Heart right ventricle (tissue), 16 donors: ENCODE measurements around the gene CWC27. TPM values are rescaled to one million over a fixed set of nuclear protein-coding genes. Genes with fewer than 3 reads are reported as not detected.

Experiments
- ATAC-seq, 8 donors: fragments of 200-7000 bp; cut with Tn5 transposase; one replicate each; pipeline ENCODE4 v1.9.1; 2020; ENCODE audit warnings: mild to moderate bottlenecking in 8 of 8, moderate library complexity in 8 of 8, moderate number of reproducible peaks in 1 of 8
- DNase-seq, 2 donors: peaks; one replicate each; pipeline ENCODE4 v3.0.0-alpha.2; 2020
- H3K27ac ChIP-seq, 10 donors: fragments of 200-600 bp; sonication (generic) in 2 of 10; one replicate each; pipeline versions ENCODE4 v1.5.0 to v1.8.0; 2020 to 2022; ENCODE audit warnings: mild to moderate bottlenecking in 3 of 10
- H3K27me3 ChIP-seq, 7 donors: fragments of 200-600 bp; one replicate each; pipeline ENCODE4 v1.8.0; 2021 to 2022; ENCODE audit warnings: mild to moderate bottlenecking in 2 of 7
- H3K36me3 ChIP-seq, 9 donors: fragments of 200-600 bp; sonication (generic) in 1 of 9; one replicate each; pipeline versions ENCODE4 v1.5.0 to v1.8.0; 2020 to 2022; ENCODE audit warnings: mild to moderate bottlenecking in 2 of 9
- H3K4me1 ChIP-seq, 9 donors: fragments of 200-600 bp; sonication (generic) in 1 of 9; one replicate each; pipeline versions ENCODE4 v1.5.0 to v1.8.0; 2020 to 2022; ENCODE audit warnings: mild to moderate bottlenecking in 4 of 9
- H3K4me3 ChIP-seq, 10 donors: fragments of 200-600 bp; sonication (generic) in 2 of 10; one replicate each; pipeline versions ENCODE4 v1.5.0 to v1.8.0; 2020 to 2022; ENCODE audit warnings: mild to moderate bottlenecking in 7 of 10, moderate library complexity in 2 of 10
- H3K9me3 ChIP-seq, 11 donors: fragments of 200-600 bp in 10 of 11; sonication (generic) in 2 of 11; one replicate each; pipeline versions ENCODE4 v1.5.0 to v1.8.0; 2013 to 2022; ENCODE audit warnings: mild to moderate bottlenecking in 2 of 11, control low read depth in 1 of 11, moderate library complexity in 1 of 11
- CTCF ChIP-seq, 9 donors: fragments of 200-600 bp; sonication (generic) in 2 of 9; IDR thresholded peaks; one replicate each; pipeline versions ENCODE4 v1.5.0 to v1.8.0; 2021 to 2022; ENCODE audit warnings: antibody characterized with exemption in 9 of 9, mild to moderate bottlenecking in 5 of 9, moderate library complexity in 1 of 9
- WGBS, 2 donors: extraction: QIAGEN DNeasy Blood & Tissue Kit; methylation state at CpG; one replicate each; pipeline ENCODE4 v1.1.7; 2013; ENCODE audit warnings: inconsistent platforms in 1 of 2; 5-methylcytosine and 5-hydroxymethylcytosine counted together
- intact Hi-C, 10 donors: fragments of 100-400 bp; cut with DNase I; formaldehyde crosslinking; loops; one replicate each; pipeline versions ENCODE4 v1.11.1 to v1.14.2; 2022
- long read RNA-seq, 3 donors: library from polyadenylated mRNA; unstranded; transcript quantifications; one replicate each; pipeline ENCODE4 v2.0.0, GENCODE V29; 2020 to 2021
- polyA plus RNA-seq, 2 donors: library from polyadenylated mRNA; stranded (reverse); fragments of 200-250 nt; gene quantifications; one replicate each; pipeline ENCODE4 v1.2.3, GENCODE V29; 2013
- total RNA-seq, 10 donors: library from RNA; stranded (reverse); fragmentation: NEBNext Ultra II Directional in 3 of 10; extraction: Animal tissue kit (Norgen Biotek cat#: 25700) in 3 of 10; gene quantifications; one replicate each; pipeline versions ENCODE4 v1.2.1 to v1.2.4, GENCODE V29; 2021 to 2023
- donor health status: Arrhythmogenic right ventricular cardiomyopathy.
- donor health status: ischemic (EF 13 %, LVEDD 7.1; RV severe dilation, severe dysfunction).
- donor health status: healthy with polysubstance abuse.
- donor health status: DM: no; HTN: yes; CAD: no.
- donor health status: DM: no; HTN: no; CAD: no.
- donor health status: ischemic (EF 25% LVEDD 6.9; RV normal size, moderate dysfunction).
- donor health status: ischemic (EF 25% LVEDD 5.7; RV mildly dilated, moderate dysfunction).
- donor health status: healthy.
- donor health status: DM: yes; HTN: yes; CAD: no.
- donor health status: Ischemic cardiomyopathy.
- donor health status: ischemic (EF 35%, LVEDD 5.7; RV mildly dilated, moderate dysfunction).
- donor health status: nonischemic (EF 11% LVEDD 7.7; RV severe dilation, severe dysfunction).
- donor health status: DM: yes; HTN: yes; CAD: no.
- donor health status: PGD.
- donor health status: ischemic (EF 29% LVEDD 5.4; RV normal size, mild dysfunction).
- donor health status: nonischemic (EF 23%, LVEDD 6.1; RV moderate dilation, normal function).

Gene CWC27, protein sequence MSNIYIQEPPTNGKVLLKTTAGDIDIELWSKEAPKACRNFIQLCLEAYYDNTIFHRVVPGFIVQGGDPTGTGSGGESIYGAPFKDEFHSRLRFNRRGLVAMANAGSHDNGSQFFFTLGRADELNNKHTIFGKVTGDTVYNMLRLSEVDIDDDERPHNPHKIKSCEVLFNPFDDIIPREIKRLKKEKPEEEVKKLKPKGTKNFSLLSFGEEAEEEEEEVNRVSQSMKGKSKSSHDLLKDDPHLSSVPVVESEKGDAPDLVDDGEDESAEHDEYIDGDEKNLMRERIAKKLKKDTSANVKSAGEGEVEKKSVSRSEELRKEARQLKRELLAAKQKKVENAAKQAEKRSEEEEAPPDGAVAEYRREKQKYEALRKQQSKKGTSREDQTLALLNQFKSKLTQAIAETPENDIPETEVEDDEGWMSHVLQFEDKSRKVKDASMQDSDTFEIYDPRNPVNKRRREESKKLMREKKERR
- total RNA-seq: 10 to 100 TPM; 19.3 to 32.1 (median 23.5) TPM
- 10 to 100 TPM; 18.7 to 25.2 TPM for polyA plus RNA-seq
- long read RNA-seq, donor 1, partial matches to known transcripts: 4 of 9 reads
- long read RNA-seq, donor 1, other reads (novel, unspliced or antisense): 0 of 9 reads
- long read RNA-seq, donor 2, transcript CWC27-201 (14 exons, 2,078 nt): major isoform, 7 of 17 reads
- long read RNA-seq, donor 2, partial matches to known transcripts: 5 of 17 reads
- long read RNA-seq, donor 2, other reads (novel, unspliced or antisense): 4 of 17 reads
- long read RNA-seq, donor 3, partial matches to known transcripts: 11 of 22 reads
- long read RNA-seq, donor 3, other reads (novel, unspliced or antisense): 7 of 22 reads

GRCh38 chr5:64768358-64769312 lies at the start of gene CWC27, which contains the start of gene SREK1IP1:
Gene CWC27 (plus strand): TSS chr5:64768930. CDS start chr5:64769147, 217 bp downstream.
Gene SREK1IP1 (minus strand): TSS chr5:64768691. CDS start chr5:64768517, 174 bp downstream.
- TF ChIP-seq CTCF (IDR thresholded peaks at IDR 0.05): peak in 2 of 9 donors; percentile 30 to 35
- peak within 1 kb of the TSS; percentile 83 to 96 (median 86) for H3K27ac ChIP-seq
- peak; percentile 75 to 82 for DNase-seq
- H3K9me3 ChIP-seq: no peaks in the 10 kb centered on the region
- 0% methylated on average over 48 of the region's 48 CpGs for whole genome bisulfite sequencing, 2 donors
- H3K4me1 ChIP-seq: peaks cover 8 to 66% (median 37%) of the 10 kb centered on the region in 9 donors
- no peaks in the 10 kb centered on the region for H3K27me3 ChIP-seq
- peaks cover 0 to 22% (median 0%) of the 10 kb centered on the region in 9 donors for H3K36me3 ChIP-seq
- peak; percentile 97 to 99 (median 98) for ATAC-seq
- intact Hi-C loops: loop anchor here in 1 of 10 donors (5.0 kb wide), 1 partner anchor 1666 kb away; no protein-coding TSS in a partner anchor
- peak within 1 kb of the TSS; percentile 70 to 97 (median 86) for H3K4me3 ChIP-seq

DNA sequence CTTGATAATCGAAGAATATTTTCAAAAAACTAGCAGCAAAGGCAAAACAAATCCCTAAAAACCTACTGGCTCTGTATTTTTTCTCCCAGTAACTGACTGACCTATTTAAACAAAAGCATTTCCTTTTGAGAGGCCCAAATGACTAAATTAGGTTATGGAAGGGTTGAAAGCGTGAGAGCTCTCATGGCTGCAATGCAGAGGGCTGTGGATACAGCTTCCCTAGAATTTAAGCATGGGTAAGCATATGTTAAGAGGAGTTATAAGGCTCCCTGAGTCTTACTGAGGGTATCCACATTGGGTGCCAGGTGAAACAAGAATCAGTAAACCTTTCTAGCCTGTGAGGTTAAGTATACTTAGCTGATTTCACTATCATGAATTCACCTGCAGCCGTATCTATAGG lies 46.1 kb upstream of the CWC27 start:
- DNase-seq: no peak
- H3K36me3 ChIP-seq: peaks cover 0 to 72% (median 15%) of the 10 kb centered on the region in 9 donors
- no peak for TF ChIP-seq CTCF (IDR thresholded peaks at IDR 0.05)
- H3K27me3 ChIP-seq: no peaks in the 10 kb centered on the region
- H3K9me3 ChIP-seq: no peaks in the 10 kb centered on the region
- 82 to 98% methylated on average over 3 of the region's 3 CpGs for WGBS, 2 donors
- H3K4me1 ChIP-seq: no peaks in the 10 kb centered on the region
- intact Hi-C loops: no loop called here
- ATAC-seq: no peak
- no peak overlapping the region for H3K4me3 ChIP-seq
- no peak overlapping the region for H3K27ac ChIP-seq

- Histone ChIP-seq H3K27ac (no peak overlapping the region), H3K9me3 (no peaks in the 10 kb centered on the region), H3K4me3 (no peak overlapping the region), H3K4me1 (no peaks in the 10 kb centered on the region), H3K27me3 (no peaks in the 10 kb centered on the region), H3K36me3 (peaks cover 0 to 82% (median 9%) of the 10 kb centered on the region in 9 donors)
- WGBS, 2 donors: 96% methylated on average over 2 of the region's 2 CpGs
- no peak for TF ChIP-seq CTCF (IDR thresholded peaks at IDR 0.05)
- intact Hi-C loops: no loop called here
- DNase-seq (no peak), ATAC-seq (no peak)
These were observed 41.6 kb upstream of the CWC27 start for GRCh38 chr5:64727150-64727549.
